Suprapubic skin (tissue), 3 donors: ENCODE results near the gene CLEC4M.

Source experiments
- POLR2A ChIP-seq, 2 donors: fragments of 450-650 bp; IDR thresholded peaks; one replicate each; pipeline ENCODE4 v1.6.1; 2017; ENCODE audit warnings: antibody characterized with exemption in 2 of 2, mild to moderate bottlenecking in 2 of 2, moderate library complexity in 2 of 2
- TF ChIP-seq, protein P1 (sequence below), 2 donors: fragments of 200-600 bp in 1 of 2; fragments of 450-650 bp in 1 of 2; sonication (generic) in 1 of 2; IDR thresholded peaks; one replicate each; pipeline ENCODE4 v1.5.1; 2016 to 2019; ENCODE audit warnings: antibody characterized with exemption in 2 of 2, mild to moderate bottlenecking in 1 of 2, moderate library complexity in 1 of 2

DNA sequence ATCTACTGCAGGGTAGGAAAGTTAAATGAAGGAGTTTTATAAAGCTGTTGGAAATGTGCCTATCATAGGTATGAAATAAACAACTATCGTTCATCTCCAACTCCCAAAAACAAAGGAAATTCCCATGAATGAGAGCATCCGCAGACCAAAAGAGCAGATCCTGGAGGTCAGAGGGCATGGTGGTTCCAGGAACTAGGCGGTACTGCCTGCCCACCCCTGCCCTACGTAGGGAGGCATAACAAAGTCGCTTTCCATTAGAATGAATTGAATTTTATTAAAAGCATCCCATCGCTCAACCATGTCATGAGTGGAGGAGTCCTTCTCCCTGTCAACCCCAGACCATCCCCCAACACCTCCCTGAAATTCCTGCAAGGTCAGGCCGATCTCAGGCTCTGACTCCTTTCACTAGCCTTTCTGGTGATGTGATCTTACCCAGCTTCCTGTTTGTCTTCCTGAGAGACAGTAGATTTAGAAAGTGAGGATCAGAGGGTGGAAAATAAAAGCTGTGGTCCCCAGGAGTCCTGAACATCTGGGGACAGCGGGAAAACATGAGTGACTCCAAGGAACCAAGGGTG lies at the start of gene CLEC4M:
- TF ChIP-seq, protein P1, sequence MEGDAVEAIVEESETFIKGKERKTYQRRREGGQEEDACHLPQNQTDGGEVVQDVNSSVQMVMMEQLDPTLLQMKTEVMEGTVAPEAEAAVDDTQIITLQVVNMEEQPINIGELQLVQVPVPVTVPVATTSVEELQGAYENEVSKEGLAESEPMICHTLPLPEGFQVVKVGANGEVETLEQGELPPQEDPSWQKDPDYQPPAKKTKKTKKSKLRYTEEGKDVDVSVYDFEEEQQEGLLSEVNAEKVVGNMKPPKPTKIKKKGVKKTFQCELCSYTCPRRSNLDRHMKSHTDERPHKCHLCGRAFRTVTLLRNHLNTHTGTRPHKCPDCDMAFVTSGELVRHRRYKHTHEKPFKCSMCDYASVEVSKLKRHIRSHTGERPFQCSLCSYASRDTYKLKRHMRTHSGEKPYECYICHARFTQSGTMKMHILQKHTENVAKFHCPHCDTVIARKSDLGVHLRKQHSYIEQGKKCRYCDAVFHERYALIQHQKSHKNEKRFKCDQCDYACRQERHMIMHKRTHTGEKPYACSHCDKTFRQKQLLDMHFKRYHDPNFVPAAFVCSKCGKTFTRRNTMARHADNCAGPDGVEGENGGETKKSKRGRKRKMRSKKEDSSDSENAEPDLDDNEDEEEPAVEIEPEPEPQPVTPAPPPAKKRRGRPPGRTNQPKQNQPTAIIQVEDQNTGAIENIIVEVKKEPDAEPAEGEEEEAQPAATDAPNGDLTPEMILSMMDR (IDR thresholded peaks at IDR 0.05), result no peak
- TF ChIP-seq POLR2A (IDR thresholded peaks at IDR 0.05), result no peak
